ENCODE results near the gene NCOA5.

GRCh38 chr20:46054606-46055005, 35.2 kb downstream of the NCOA5 start:
- TF ChIP-seq CTCF (IDR thresholded peaks at IDR 0.05) (no peak), POLR2AphosphoS5 (IDR thresholded peaks at IDR 0.05) (no peak), EP300 (IDR thresholded peaks at IDR 0.05) (no peak), POLR2A (IDR thresholded peaks at IDR 0.05) (no peak)
